ENCODE results near the gene POLR1B. TPM values are rescaled to one million over a fixed set of nuclear protein-coding genes. Genes with fewer than 3 reads are reported as not detected.

The POLR1B gene
- total and polyA plus RNA-seq, 10 of the 15 experiments (the other 5 are each of a cell fraction or from before 2014, with no cell fraction given), result 13.4 to 55.8 (median 35.9) TPM

GRCh38 chr2:112516801-112517200, 25.5 kb upstream of the POLR1B start:
- Histone ChIP-seq H3K9ac (ENCODE audit: control insufficient read depth, insufficient read depth, low read length) (no peak overlapping the region), H3K36me3 (ENCODE audit: control insufficient read depth in 2 of 2, insufficient read depth in 2 of 2, low read length in 1 of 2) (peaks cover 6 to 8% of the 10 kb centered on the region in 2 experiments), H3K9me3 (replicated peaks; ENCODE audit: control insufficient read depth, insufficient read depth, low read length) (no peaks in the 10 kb centered on the region), H3K4me3 (no peak overlapping the region), H3K27ac (ENCODE audit: control insufficient read depth, insufficient read depth) (no peak overlapping the region), H3K27me3 (replicated peaks in 1 of 2; ENCODE audit: control insufficient read depth in 2 of 2, insufficient read depth in 2 of 2, low read length in 1 of 2) (no peaks in the 10 kb centered on the region), H3K4me2 (ENCODE audit: control insufficient read depth, insufficient read depth) (no peak overlapping the region), H4K20me1 (ENCODE audit: control insufficient read depth, insufficient read depth) (no peaks in the 10 kb centered on the region), H3K4me1 (ENCODE audit: control insufficient read depth, insufficient read depth, low read length) (no peaks in the 10 kb centered on the region), H3K79me2 (ENCODE audit: control insufficient read depth, insufficient read depth, low read length) (no peaks in the 10 kb centered on the region), H2AFZ (ENCODE audit: control insufficient read depth, low read depth, low read length) (no peak overlapping the region)
- FAIRE-seq, result no peak
- BruUV-seq (replicated peaks), result no TSS peak
- no peak for DNase-seq (ENCODE audit: low read depth, low spot score)
- 98% methylated on average over 3 of the region's 3 CpGs for WGBS (ENCODE audit: insufficient coverage, insufficient replicate concordance, low lambda C conversion rate, missing lambda C conversion rate)
- intact Hi-C loops (cut with micrococcal nuclease; ENCODE audit: unreplicated experiment), result no loop called here
- in situ Hi-C loops (cut with MboI), result no loop called here
- TF ChIP-seq JUNB (IDR thresholded peaks at IDR 0.05) (no peak), PAX5 (IDR thresholded peaks at IDR 0.05; ENCODE audit: borderline replicate concordance, low read depth, low read length) (no peak), RBBP5 (conservative IDR thresholded peaks at IDR 0.05) (no peak), SMC3 (IDR thresholded peaks at IDR 0.05; ENCODE audit: borderline replicate concordance, low read length) (no peak), IRF4 (IDR thresholded peaks at IDR 0.05; ENCODE audit: low read depth, low read length) (no peak), NFIC (IDR thresholded peaks at IDR 0.05; ENCODE audit: low read depth, low read length) (no peak), TCF12 (IDR thresholded peaks at IDR 0.05; ENCODE audit: low read depth, low read length) (no peak), IKZF2 (IDR thresholded peaks at IDR 0.05) (no peak), HDAC2 (IDR thresholded peaks at IDR 0.05) (no peak), ZNF622 (IDR thresholded peaks at IDR 0.05) (no peak)
- TF ChIP-seq, protein P1, sequence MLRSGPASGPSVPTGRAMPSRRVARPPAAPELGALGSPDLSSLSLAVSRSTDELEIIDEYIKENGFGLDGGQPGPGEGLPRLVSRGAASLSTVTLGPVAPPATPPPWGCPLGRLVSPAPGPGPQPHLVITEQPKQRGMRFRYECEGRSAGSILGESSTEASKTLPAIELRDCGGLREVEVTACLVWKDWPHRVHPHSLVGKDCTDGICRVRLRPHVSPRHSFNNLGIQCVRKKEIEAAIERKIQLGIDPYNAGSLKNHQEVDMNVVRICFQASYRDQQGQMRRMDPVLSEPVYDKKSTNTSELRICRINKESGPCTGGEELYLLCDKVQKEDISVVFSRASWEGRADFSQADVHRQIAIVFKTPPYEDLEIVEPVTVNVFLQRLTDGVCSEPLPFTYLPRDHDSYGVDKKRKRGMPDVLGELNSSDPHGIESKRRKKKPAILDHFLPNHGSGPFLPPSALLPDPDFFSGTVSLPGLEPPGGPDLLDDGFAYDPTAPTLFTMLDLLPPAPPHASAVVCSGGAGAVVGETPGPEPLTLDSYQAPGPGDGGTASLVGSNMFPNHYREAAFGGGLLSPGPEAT (IDR thresholded peaks at IDR 0.05; ENCODE audit: low read depth), result no peak
- ChIA-PET SMC1A (ENCODE audit: uncharacterized antibody, unreplicated experiment) (interaction anchor here (1.0 kb wide), 1 partner anchor 23 kb away, joined by 3 read pairs; no protein-coding TSS in a partner anchor), POLR2A (interaction anchor here (0.6 kb wide), 1 partner anchor 22 kb away, joined by 6 read pairs; no protein-coding TSS in a partner anchor), RAD21 (ENCODE audit: unreplicated experiment) (no interaction called here), CTCF (no interaction called here)
- ATAC-seq, result no peak

Data from GM12878 (cell line).